Breast epithelium (tissue), 4 donors: ENCODE measurements around the gene SLC35A4. TPM values are rescaled to one million over a fixed set of nuclear protein-coding genes. Genes with fewer than 3 reads are reported as not detected.
"Not testable (repeated sequence)": the region's sequence is repeated elsewhere in the genome, so short reads cannot be mapped to it uniquely, and the experiment has no call there.

ENCODE experiments used
- DNase-seq, 2 donors: peaks; one replicate each; pipeline ENCODE4 v3.0.0-alpha.2; 2019; ENCODE audit warnings: low spot score in 2 of 2
- H3K27ac ChIP-seq, 2 donors: fragments of 200-600 bp; sonication (generic) in 1 of 2; one replicate each; pipeline ENCODE4 v1.5.1; 2016 to 2019; ENCODE audit warnings: mild to moderate bottlenecking in 1 of 2
- H3K27me3 ChIP-seq, 2 donors: fragments of 200-600 bp; sonication (generic) in 1 of 2; one replicate each; pipeline versions ENCODE4 v1.5.1 to v1.6.0; 2017 to 2019; ENCODE audit warnings: control low read depth in 1 of 2, mild to moderate bottlenecking in 1 of 2
- H3K36me3 ChIP-seq: fragments of 200-600 bp; one replicate; pipeline ENCODE4 v1.5.1; 2019
- H3K4me1 ChIP-seq, 2 donors: fragments of 200-600 bp; sonication (generic); one replicate each; pipeline ENCODE4 v1.5.1; 2016 to 2019; ENCODE audit warnings: control low read depth in 1 of 2
- H3K4me3 ChIP-seq, 3 donors: fragments of 200-600 bp; sonication (generic); 1 replicate in 2 of 3; 2 replicates in 1 of 3; pipeline ENCODE4 v1.5.1; 2016 to 2019; ENCODE audit warnings: mild to moderate bottlenecking in 3 of 3, moderate library complexity in 2 of 3
- H3K9me3 ChIP-seq, 2 donors: fragments of 200-600 bp; sonication (generic) in 1 of 2; one replicate each; pipeline ENCODE4 v1.5.1; 2016 to 2019; ENCODE audit warnings: control low read depth in 1 of 2
- POLR2A ChIP-seq: fragments of 450-650 bp; IDR thresholded peaks from one replicate; pipeline ENCODE4 v1.6.1; 2016; ENCODE audit warnings: antibody characterized with exemption, mild to moderate bottlenecking, moderate library complexity
- POLR2AphosphoS5 ChIP-seq, 3 donors: sonication (generic); formaldehyde crosslinking; IDR thresholded peaks; one replicate each; pipeline ENCODE4 v1.6.1; 2017; ENCODE audit warnings: antibody characterized with exemption in 3 of 3
- intact Hi-C: fragments of 100-400 bp; cut with DNase I; formaldehyde crosslinking; loops from one replicate; pipeline ENCODE4 v1.15.1; 2023; ENCODE audit warnings: low total_unique reads
- total RNA-seq, 3 donors: library from RNA; depleted of rRNA; stranded (reverse); fragments of >200 nt; gene quantifications; one replicate each; pipeline ENCODE4 v1.1.0, GENCODE V29; 2016
- TF ChIP-seq, protein P1 (sequence below), 3 donors: fragments of 450-650 bp; IDR thresholded peaks; one replicate each; pipeline ENCODE4 v1.5.1; 2016 to 2017; ENCODE audit warnings: antibody characterized with exemption in 3 of 3, mild to moderate bottlenecking in 3 of 3, moderate library complexity in 3 of 3

Gene SLC35A4
- total RNA-seq, 3 donors from 2014 or later, result 20.3 to 30.4 (median 27.0) TPM

- DNase-seq, result no peak
- Histone ChIP-seq H3K27me3 (no peaks in the 10 kb centered on the region), H3K27ac (peak overlapping the region in 1 of 2 donors; percentile 43), H3K4me3 (no peak overlapping the region), H3K9me3 (no peaks in the 10 kb centered on the region), H3K36me3 (no peaks in the 10 kb centered on the region), H3K4me1 (peaks cover 0 to 15% of the 10 kb centered on the region in 2 donors)
- intact Hi-C loops, result loop anchor here (10.0 kb wide), 1 partner anchor 764 kb away; no protein-coding TSS in a partner anchor
- TF ChIP-seq POLR2AphosphoS5 (IDR thresholded peaks at IDR 0.05) (no peak), POLR2A (no peak)
- TF ChIP-seq, protein P1, sequence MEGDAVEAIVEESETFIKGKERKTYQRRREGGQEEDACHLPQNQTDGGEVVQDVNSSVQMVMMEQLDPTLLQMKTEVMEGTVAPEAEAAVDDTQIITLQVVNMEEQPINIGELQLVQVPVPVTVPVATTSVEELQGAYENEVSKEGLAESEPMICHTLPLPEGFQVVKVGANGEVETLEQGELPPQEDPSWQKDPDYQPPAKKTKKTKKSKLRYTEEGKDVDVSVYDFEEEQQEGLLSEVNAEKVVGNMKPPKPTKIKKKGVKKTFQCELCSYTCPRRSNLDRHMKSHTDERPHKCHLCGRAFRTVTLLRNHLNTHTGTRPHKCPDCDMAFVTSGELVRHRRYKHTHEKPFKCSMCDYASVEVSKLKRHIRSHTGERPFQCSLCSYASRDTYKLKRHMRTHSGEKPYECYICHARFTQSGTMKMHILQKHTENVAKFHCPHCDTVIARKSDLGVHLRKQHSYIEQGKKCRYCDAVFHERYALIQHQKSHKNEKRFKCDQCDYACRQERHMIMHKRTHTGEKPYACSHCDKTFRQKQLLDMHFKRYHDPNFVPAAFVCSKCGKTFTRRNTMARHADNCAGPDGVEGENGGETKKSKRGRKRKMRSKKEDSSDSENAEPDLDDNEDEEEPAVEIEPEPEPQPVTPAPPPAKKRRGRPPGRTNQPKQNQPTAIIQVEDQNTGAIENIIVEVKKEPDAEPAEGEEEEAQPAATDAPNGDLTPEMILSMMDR (IDR thresholded peaks at IDR 0.05), result no peak
Observed at GRCh38 chr5:140588311-140589070, 23.9 kb downstream of the SLC35A4 start.

DNA sequence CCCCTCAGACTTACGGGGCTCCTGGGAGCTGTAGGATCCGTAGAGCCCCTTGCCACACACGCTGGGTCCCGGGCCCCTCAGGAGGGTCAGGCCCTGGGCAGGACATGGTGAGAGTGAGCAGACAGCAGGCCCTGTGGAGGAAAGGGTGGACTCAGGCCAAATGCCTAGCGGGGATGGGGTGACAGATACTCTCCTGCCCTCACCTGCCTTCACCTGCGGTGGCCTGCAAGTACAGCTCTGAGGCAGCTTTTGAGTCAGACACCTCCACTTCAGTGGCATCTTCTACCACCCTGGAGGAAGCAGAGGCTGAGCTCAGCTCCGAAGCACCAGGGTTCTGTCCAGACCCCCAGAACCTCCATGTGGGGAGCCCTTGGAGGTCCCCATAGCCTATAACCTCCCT lies 26.2 kb downstream of the SLC35A4 start:
- Histone ChIP-seq H3K4me3 (no peak overlapping the region), H3K4me1 (peaks cover 0 to 15% of the 10 kb centered on the region in 2 donors), H3K9me3 (no peaks in the 10 kb centered on the region), H3K36me3 (no peaks in the 10 kb centered on the region), H3K27ac (no peak overlapping the region), H3K27me3 (no peaks in the 10 kb centered on the region)
- intact Hi-C loops, result no loop called here
- no peak for DNase-seq
- TF ChIP-seq POLR2A, result no peak
- TF ChIP-seq, protein P1 (IDR thresholded peaks at IDR 0.05), result no peak
- no peak for TF ChIP-seq POLR2AphosphoS5 (IDR thresholded peaks at IDR 0.05)

DNA sequence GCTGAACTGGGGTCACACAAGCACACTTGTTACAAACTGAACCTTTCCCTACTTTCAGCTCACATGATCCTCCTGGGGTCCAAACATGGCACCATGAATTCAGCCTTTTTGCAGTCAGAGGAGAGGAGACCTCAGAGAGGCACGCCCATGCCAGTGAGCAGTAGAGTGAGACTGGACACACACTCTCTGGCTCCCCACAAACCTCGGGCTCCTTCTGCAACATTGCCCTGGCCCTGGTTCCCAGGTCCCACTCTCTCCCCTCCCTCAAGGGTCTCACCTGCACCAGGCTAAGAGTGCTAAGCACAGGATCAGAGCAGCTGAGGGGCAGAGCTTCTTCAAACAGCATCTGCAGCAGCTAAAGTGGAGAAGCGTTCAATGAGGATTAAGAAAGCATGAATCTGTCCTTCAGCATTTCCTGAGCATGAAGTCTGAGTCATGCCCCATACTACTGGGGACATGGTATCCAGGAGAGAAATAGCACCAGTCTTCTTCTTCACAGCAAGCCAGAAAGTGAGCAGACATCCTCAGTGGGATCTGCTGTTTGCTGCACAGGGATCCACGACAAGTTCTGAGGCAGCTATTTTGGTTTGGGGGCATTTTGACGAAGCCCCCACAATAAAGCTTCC lies 27.2 kb downstream of the SLC35A4 start:
- Histone ChIP-seq H3K27me3 (no peaks in the 10 kb centered on the region), H3K4me3 (no peak overlapping the region), H3K4me1 (peaks cover 0 to 15% of the 10 kb centered on the region in 2 donors), H3K36me3 (no peaks in the 10 kb centered on the region), H3K27ac (no peak overlapping the region), H3K9me3 (no peaks in the 10 kb centered on the region)
- no peak for DNase-seq
- TF ChIP-seq, protein P1 (IDR thresholded peaks at IDR 0.05), result no peak
- TF ChIP-seq POLR2AphosphoS5 (IDR thresholded peaks at IDR 0.05) (no peak), POLR2A (no peak)
- intact Hi-C loops, result no loop called here

DNA sequence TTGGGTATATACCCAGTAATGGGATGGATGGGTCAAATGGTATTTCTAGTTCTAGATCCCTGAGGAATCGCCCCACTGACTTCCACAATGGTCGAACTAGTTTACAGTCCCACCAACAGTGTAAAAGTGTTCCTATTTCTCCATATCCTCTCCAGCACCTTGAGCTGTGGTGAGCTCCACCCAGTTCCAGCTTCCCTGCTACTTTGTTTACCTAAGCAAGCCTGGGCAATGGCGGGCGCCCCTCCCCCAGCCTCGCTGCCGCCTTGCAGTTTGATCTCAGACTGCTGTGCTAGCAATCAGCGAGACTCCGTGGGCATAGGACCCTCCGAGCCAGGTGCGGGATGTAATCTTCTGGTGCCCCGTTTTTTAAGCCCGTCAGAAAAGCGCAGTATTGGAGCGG lies 28.4 kb downstream of the SLC35A4 start:
- H3K27ac ChIP-seq, H3K27me3 ChIP-seq, DNase-seq, intact Hi-C loops, H3K36me3 ChIP-seq, H3K9me3 ChIP-seq: not testable (repeated sequence)
- Histone ChIP-seq H3K4me3 (peak overlapping the region in 1 of 3 donors; percentile 22), H3K4me1 (peaks cover 0 to 15% of the 10 kb centered on the region in 2 donors)

GRCh38 chr5:140594169-140594568 lies 29.5 kb downstream of the SLC35A4 start:
- intact Hi-C loops, result no loop called here
- Histone ChIP-seq H3K4me3 (no peak overlapping the region), H3K4me1 (peaks cover 0 to 7% of the 10 kb centered on the region in 2 donors), H3K9me3 (no peaks in the 10 kb centered on the region), H3K36me3 (no peaks in the 10 kb centered on the region), H3K27me3 (no peaks in the 10 kb centered on the region), H3K27ac (no peak overlapping the region)
- no peak for TF ChIP-seq POLR2AphosphoS5 (IDR thresholded peaks at IDR 0.05)
- TF ChIP-seq, protein P1 (IDR thresholded peaks at IDR 0.05), result no peak
- TF ChIP-seq POLR2A, result no peak
- no peak for DNase-seq
